Activated naive CD8-positive, alpha-beta T cell treated with anti-CD3 and anti-CD28 coated beads, Interleukin-2, amount 50 U/mL, for 24 hours (primary cell): ENCODE measurements around the gene TUBB.

ENCODE experiments used
- ATAC-seq: fragments of 150-1000 bp; cut with Tn5 transposase; one replicate; pipeline ENCODE4 v1.10.0; 2021
- DNase-seq: peaks from one replicate; pipeline ENCODE4 v3.0.0; 2021
- H3K27ac Mint-ChIP-seq: one replicate; pipeline ENCODE4 v1.8.0; 2021; ENCODE audit warnings: mild to moderate bottlenecking, mixed read lengths
- H3K27me3 Mint-ChIP-seq: one replicate; pipeline ENCODE4 v1.8.0; 2021; ENCODE audit warnings: mixed read lengths
- H3K36me3 Mint-ChIP-seq: one replicate; pipeline ENCODE4 v1.8.0; 2021; ENCODE audit warnings: low read depth, mixed read lengths
- H3K4me1 Mint-ChIP-seq: one replicate; pipeline ENCODE4 v1.8.0; 2021; ENCODE audit warnings: mixed read lengths
- H3K4me3 Mint-ChIP-seq: one replicate; pipeline ENCODE4 v1.8.0; 2021; ENCODE audit warnings: mild to moderate bottlenecking, moderate library complexity, mixed read lengths
- H3K9me3 Mint-ChIP-seq: one replicate; pipeline ENCODE4 v1.8.0; 2021; ENCODE audit warnings: mixed read lengths

Gene TUBB

GRCh38 chr6:30685157-30686008, 34.8 kb upstream of the TUBB start:
- peaks cover 43% of the 10 kb centered on the region for H3K4me1 Mint-ChIP-seq
- H3K27me3 Mint-ChIP-seq, result no peaks in the 10 kb centered on the region
- peaks cover 56% of the 10 kb centered on the region for H3K36me3 Mint-ChIP-seq
- DNase-seq (peak; percentile 29), ATAC-seq (no peak)
- no peaks in the 10 kb centered on the region for H3K9me3 Mint-ChIP-seq
- H3K4me3 Mint-ChIP-seq, result peak overlapping the region; percentile 100
- peak overlapping the region; percentile 99 for H3K27ac Mint-ChIP-seq

DNA sequence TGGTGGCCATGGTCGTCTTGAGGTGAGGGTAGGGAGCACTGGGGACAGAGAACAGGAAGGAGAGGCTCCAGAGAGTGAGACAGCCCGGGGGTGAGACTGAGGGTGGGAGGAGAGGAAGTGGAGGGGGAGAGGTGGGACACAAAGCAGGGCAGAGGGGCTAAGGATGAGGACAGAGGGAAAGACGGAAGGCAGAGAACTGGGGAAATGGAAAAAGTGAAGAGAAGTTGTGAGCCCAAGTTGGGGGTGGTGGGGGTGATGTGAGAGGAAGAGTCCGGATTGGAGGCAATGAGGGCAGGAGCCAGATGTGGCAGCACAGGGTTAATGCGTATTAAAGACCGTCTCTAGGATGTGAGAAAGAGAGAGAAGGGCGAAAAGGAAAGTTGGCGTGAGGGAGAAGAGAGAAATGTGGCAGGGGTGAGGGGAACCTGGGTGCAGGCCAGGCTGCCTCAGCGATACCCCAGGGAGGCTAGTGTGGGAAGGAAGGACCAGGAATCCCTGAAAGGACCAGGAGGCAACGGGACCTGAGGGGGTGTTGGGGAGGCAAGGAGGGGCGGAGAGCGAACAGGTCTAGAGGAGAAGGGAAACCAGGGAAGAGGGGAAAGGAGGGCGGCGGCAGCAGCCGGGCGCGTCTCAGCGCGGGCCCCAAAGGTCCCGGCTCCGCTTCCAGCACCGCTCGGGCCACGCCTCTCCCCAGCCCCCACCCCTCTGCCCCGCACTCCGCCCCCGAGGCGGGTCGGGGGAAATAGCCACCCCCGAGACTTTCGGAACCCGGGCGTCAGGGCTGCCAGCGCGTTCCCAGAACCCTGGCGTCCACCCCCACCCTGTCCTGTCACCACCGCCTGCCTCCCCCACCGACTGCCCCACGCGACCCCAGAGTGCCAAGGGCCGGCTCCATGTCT, 33.9 kb upstream of the TUBB start, which contains the start of gene PPP1R18:
PPP1R18 (minus strand) TSS at position 637 of the 899 bp plus-strand sequence; CDS start at position 10, 627 bp downstream.
- Mint-ChIP-seq H3K36me3 (peaks cover 47% of the 10 kb centered on the region), H3K4me1 (peaks cover 44% of the 10 kb centered on the region), H3K9me3 (no peaks in the 10 kb centered on the region), H3K4me3 (peak within 1 kb of the TSS; percentile 100), H3K27me3 (no peaks in the 10 kb centered on the region), H3K27ac (peak within 1 kb of the TSS; percentile 99)
- DNase-seq (peak; percentile 88), ATAC-seq (peak; percentile 34)

GRCh38 chr6:30686908-30687658, 33.1 kb upstream of the TUBB start:
- ATAC-seq (peak; percentile 33), DNase-seq (peak; percentile 89)
- Mint-ChIP-seq H3K4me1 (peaks cover 47% of the 10 kb centered on the region), H3K9me3 (no peaks in the 10 kb centered on the region), H3K27me3 (no peaks in the 10 kb centered on the region), H3K36me3 (peaks cover 40% of the 10 kb centered on the region), H3K27ac (peak overlapping the region; percentile 99), H3K4me3 (peak overlapping the region; percentile 100)

DNA sequence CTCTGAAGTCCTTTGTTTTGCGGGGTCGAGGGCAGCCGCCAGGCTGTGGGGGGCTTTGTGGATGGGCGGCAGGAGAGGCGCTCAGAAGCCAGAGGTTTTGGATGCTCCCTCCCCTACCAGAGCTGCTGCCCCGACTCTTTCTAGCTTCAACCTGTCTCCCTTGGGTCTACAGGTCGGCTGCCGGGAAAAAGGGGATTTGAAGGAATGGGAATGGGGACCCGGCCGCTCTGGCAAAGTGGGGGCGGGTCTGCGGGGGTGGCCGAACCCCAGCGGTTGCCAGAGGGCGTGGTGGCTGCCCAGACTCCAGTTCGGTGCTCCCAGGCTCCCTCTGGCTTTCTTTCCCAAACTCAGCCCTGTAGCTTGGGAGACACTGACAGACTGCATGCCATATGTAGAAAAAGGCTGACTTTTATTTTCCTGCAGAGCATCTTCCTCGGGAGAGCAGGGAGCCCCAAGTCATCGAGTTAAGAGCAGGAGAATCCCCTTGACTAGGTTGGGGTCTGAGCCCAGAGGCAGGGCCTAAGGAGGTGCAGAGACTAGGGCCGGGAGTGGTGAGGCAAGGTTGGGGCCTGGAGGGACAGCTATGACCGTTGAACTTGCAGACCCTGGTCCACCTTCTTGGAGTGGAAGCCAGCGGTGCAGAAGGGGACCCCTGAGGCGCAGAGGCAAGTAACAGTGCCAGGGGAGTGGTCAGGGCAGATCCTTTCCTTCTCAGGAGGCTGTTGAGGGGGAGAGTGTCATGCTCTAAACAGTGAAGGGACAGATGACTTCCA, 32.3 kb upstream of the TUBB start:
- ATAC-seq (no peak), DNase-seq (no peak)
- no peaks in the 10 kb centered on the region for H3K27me3 Mint-ChIP-seq
- H3K4me1 Mint-ChIP-seq, result peaks cover 42% of the 10 kb centered on the region
- H3K27ac Mint-ChIP-seq, result peak overlapping the region; percentile 99
- H3K9me3 Mint-ChIP-seq, result no peaks in the 10 kb centered on the region
- H3K4me3 Mint-ChIP-seq, result peak overlapping the region; percentile 100
- H3K36me3 Mint-ChIP-seq, result peaks cover 32% of the 10 kb centered on the region

DNA sequence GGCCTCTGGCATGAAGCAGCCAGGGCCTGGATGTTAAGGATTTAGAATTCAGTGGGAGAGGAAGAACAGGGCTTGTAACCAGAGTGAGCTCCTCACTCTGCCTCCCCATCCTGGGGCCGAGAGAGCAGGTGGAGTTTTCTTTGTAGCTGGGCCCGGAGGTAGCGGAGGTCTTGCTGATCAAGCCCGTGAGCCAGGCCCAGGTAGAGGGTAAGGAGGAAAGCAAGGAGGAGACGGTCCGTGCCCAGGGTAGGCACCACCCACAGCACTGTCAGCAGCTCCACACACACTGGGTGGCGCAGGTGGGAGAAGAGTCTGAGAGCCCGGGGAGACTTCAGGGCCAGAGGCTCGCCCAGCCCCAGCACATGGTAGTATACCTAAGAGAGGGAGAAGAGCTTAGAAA, 31.6 kb upstream of the TUBB start:
- ATAC-seq (no peak), DNase-seq (no peak)
- Mint-ChIP-seq H3K9me3 (no peaks in the 10 kb centered on the region), H3K4me3 (peak overlapping the region; percentile 100), H3K4me1 (peaks cover 42% of the 10 kb centered on the region), H3K27me3 (no peaks in the 10 kb centered on the region), H3K27ac (peak overlapping the region; percentile 99), H3K36me3 (peaks cover 25% of the 10 kb centered on the region)

GRCh38 chr6:30689022-30689865, 30.9 kb upstream of the TUBB start:
- DNase-seq, result no peak
- H3K4me1 Mint-ChIP-seq, result peaks cover 42% of the 10 kb centered on the region
- peaks cover 18% of the 10 kb centered on the region for H3K36me3 Mint-ChIP-seq
- H3K4me3 Mint-ChIP-seq, result peak overlapping the region; percentile 89
- no peaks in the 10 kb centered on the region for H3K9me3 Mint-ChIP-seq
- no peaks in the 10 kb centered on the region for H3K27me3 Mint-ChIP-seq
- H3K27ac Mint-ChIP-seq, result peak overlapping the region; percentile 35
- no peak for ATAC-seq

GRCh38 chr6:30689985-30690384, 30.2 kb upstream of the TUBB start:
- Mint-ChIP-seq H3K4me3 (peak overlapping the region; percentile 89), H3K9me3 (no peaks in the 10 kb centered on the region), H3K27ac (peak overlapping the region; percentile 74), H3K4me1 (peaks cover 42% of the 10 kb centered on the region), H3K27me3 (no peaks in the 10 kb centered on the region), H3K36me3 (peaks cover 13% of the 10 kb centered on the region)
- ATAC-seq (no peak), DNase-seq (no peak)

DNA sequence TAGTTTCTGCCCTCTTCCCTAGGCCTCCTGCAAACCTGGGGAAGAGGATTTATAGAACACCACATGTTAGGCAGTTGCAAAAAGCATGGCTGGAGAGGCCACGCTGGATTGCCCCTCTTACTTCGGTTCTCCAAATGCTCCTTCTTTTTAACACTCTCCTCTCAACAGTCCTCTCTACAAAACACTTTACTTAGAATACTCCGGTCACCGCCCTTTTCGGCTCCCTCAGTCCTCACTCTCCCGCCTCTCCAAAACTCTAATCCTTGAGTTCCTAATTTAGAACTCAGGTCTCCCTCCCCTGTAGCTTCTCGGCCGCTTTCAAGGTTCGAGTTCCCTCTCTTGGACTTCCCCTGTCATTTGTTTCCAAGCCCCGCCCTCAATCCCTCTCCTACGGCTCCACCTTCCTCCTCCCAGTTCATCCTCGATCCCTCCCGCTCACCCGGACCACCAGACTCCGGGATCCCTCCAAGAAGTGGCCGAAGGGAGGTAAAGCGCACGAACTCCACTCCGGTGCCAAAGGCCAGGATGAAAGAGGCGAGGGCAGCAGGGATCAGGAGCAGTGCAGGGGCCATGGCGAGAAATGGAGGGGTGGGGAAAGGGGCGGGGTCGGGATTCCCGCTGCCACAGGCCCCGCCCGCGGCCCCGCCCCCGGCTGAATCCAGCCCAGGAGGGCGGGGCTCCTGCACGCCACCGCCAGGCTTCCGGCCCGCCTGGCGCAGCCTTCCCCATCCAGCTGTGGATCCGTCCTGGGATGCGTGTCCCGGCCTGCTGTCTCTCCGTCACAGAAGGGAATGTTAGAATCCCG, 29.5 kb upstream of the TUBB start, which contains the start of gene NRM:
NRM (minus strand) TSS at position 582 of the 805 bp plus-strand sequence; CDS start at position 572, 10 bp downstream.
- Mint-ChIP-seq H3K27me3 (no peaks in the 10 kb centered on the region), H3K4me3 (peak within 1 kb of the TSS; percentile 89), H3K27ac (peak within 1 kb of the TSS; percentile 74), H3K4me1 (peaks cover 42% of the 10 kb centered on the region), H3K9me3 (no peaks in the 10 kb centered on the region), H3K36me3 (peaks cover 7% of the 10 kb centered on the region)
- ATAC-seq (peak; percentile 35), DNase-seq (peak; percentile 84)

- DNase-seq (no peak), ATAC-seq (no peak)
- Mint-ChIP-seq H3K4me3 (peak overlapping the region; percentile 89), H3K27ac (peak overlapping the region; percentile 59), H3K36me3 (no peaks in the 10 kb centered on the region), H3K4me1 (peaks cover 39% of the 10 kb centered on the region), H3K27me3 (no peaks in the 10 kb centered on the region), H3K9me3 (no peaks in the 10 kb centered on the region)
These were observed 28.8 kb upstream of the TUBB start for GRCh38 chr6:30691208-30691847.

GRCh38 chr6:30696432-30696831, 23.7 kb upstream of the TUBB start:
- H3K36me3 Mint-ChIP-seq, result peaks cover 17% of the 10 kb centered on the region
- ATAC-seq (no peak), DNase-seq (no peak)
- H3K9me3 Mint-ChIP-seq, result no peaks in the 10 kb centered on the region
- H3K4me3 Mint-ChIP-seq, result no peak overlapping the region
- H3K27ac Mint-ChIP-seq, result no peak overlapping the region
- H3K27me3 Mint-ChIP-seq, result no peaks in the 10 kb centered on the region
- peaks cover 3% of the 10 kb centered on the region for H3K4me1 Mint-ChIP-seq

DNA sequence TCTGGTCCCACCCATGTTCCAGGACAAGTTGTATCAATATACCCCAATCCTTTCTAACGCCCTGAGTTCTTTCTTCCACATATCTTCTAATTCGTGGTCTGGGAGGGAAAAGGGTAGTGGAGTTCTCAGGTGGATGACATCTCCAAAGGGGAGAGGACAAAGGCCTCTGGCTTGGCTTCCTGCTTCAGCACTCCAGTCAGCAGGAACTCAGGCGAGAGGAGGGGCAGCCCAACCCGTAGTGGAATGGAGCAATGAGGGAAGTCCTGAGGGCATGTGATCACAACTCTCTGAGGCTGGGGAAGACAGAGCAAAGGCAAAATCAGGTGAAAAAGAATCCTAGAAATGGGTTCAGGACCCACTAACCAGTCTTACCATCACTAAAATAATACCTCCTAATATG, 19.8 kb upstream of the TUBB start:
- peaks cover 29% of the 10 kb centered on the region for H3K36me3 Mint-ChIP-seq
- no peak for ATAC-seq
- no peaks in the 10 kb centered on the region for H3K9me3 Mint-ChIP-seq
- no peaks in the 10 kb centered on the region for H3K27me3 Mint-ChIP-seq
- no peak overlapping the region for H3K4me3 Mint-ChIP-seq
- DNase-seq, result no peak
- no peaks in the 10 kb centered on the region for H3K4me1 Mint-ChIP-seq
- H3K27ac Mint-ChIP-seq, result no peak overlapping the region

DNA sequence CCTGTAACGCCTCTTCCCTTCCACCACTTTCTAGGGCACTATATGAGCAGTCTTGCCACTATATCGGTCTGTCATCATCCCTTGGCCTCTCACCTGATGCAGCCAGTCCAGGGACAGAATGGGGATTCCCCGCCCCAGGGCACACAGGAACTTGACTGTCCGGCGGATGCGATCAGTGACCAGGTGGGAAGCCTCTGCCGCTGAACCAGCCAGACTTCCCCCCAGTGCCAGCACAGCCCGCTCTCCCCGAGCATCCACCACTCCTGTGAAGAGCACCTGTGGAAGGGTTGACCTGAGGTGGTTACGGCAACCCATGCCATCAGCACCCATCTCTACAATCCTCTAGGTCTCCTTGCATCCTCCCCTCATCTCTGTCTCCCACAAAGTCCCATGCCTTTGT, 17.1 kb upstream of the TUBB start:
- DNase-seq (no peak), ATAC-seq (no peak)
- Mint-ChIP-seq H3K27ac (no peak overlapping the region), H3K27me3 (no peaks in the 10 kb centered on the region), H3K4me3 (no peak overlapping the region), H3K36me3 (peaks cover 40% of the 10 kb centered on the region), H3K4me1 (no peaks in the 10 kb centered on the region), H3K9me3 (no peaks in the 10 kb centered on the region)
